B cell (primary cell): ENCODE data around the gene ABCA1. TPM values are rescaled to one million over a fixed set of nuclear protein-coding genes. Genes with fewer than 3 reads are reported as not detected.

Source experiments
- ATAC-seq: fragments of 200-7000 bp; cut with Tn5 transposase; one replicate; pipeline ENCODE4 v1.10.0; 2021; ENCODE audit warnings: low read depth, mild to moderate bottlenecking, moderate number of reproducible peaks, moderate library complexity
- CTCF ChIA-PET: fragments of 350-600 bp; sonication (Branson Sonifier 250); formaldehyde crosslinking; loops from one replicate; lab custom pipeline; 2021; ENCODE audit warnings: antibody characterized with exemption, inconsistent platforms; lab: Charles Lee
- POLR2A ChIA-PET: fragments of 350-600 bp; sonication (Branson Sonifier 250); formaldehyde crosslinking; loops from one replicate; lab custom pipeline; 2021; ENCODE audit warnings: antibody characterized with exemption; lab: Charles Lee
- DNase-seq: peaks from one replicate; pipeline ENCODE4 v3.0.0; 2013
- H2AFZ ChIP-seq: 2 replicates; pipeline ENCODE4 v1.6.1; 2012; ENCODE audit warnings: mild to moderate bottlenecking, low read depth, low read length; ENCODE audit not compliant: insufficient read depth, poor library complexity, severe bottlenecking
- H3K27ac ChIP-seq, 2 donors: 1 replicate in 1 of 2; 2 replicates in 1 of 2; pipeline ENCODE4 v1.5.1; 2012 to 2013; ENCODE audit warnings: low read length in 2 of 2, mild to moderate bottlenecking in 2 of 2, moderate library complexity in 1 of 2
- H3K27me3 ChIP-seq, 4 experiments: fragments of 200-600 bp in 1 of 4; sonication (generic) in 1 of 4; replicated peaks in 1 of 4; 1 replicate in 2 of 4; 2 replicates in 2 of 4; pipeline versions ENCODE4 v1.6.1 to v1.7.0; 2013 to 2016; ENCODE audit warnings: low read length in 3 of 4, mild to moderate bottlenecking in 2 of 4, mixed read lengths in 1 of 4, moderate library complexity in 1 of 4; ENCODE audit not compliant: insufficient read depth in 4 of 4, control insufficient read depth in 3 of 4; ENCODE audit errors: control extremely low read depth in 1 of 4
- H3K36me3 ChIP-seq, 2 experiments: replicated peaks in 1 of 2; 1 replicate in 1 of 2; 2 replicates in 1 of 2; pipeline versions ENCODE4 v1.6.1 to v1.7.1; 2013; ENCODE audit warnings: low read length in 1 of 2; ENCODE audit not compliant: insufficient read depth in 2 of 2, control insufficient read depth in 1 of 2; ENCODE audit errors: control extremely low read depth in 1 of 2, extremely low read depth in 1 of 2
- H3K4me1 ChIP-seq, 2 donors: fragments of 200-600 bp in 1 of 2; sonication (generic) in 1 of 2; 1 replicate in 1 of 2; 2 replicates in 1 of 2; pipeline versions ENCODE4 v1.5.1 to v1.6.1; 2013 to 2017; ENCODE audit warnings: low read length in 2 of 2; ENCODE audit not compliant: control insufficient read depth in 2 of 2, insufficient read depth in 2 of 2
- H3K4me2 ChIP-seq: replicated peaks from 2 replicates; pipeline ENCODE3; 2012; ENCODE audit warnings: mild to moderate bottlenecking, low read depth, low read length; ENCODE audit not compliant: poor library complexity, severe bottlenecking
- H3K4me3 ChIP-seq, 5 experiments: fragments of 200-600 bp in 1 of 5; sonication (generic) in 1 of 5; 1 replicate in 3 of 5; 2 replicates in 2 of 5; pipeline versions ENCODE4 v1.5.1 to v1.7.0; 2011 to 2016; ENCODE audit warnings: low read length in 4 of 5, mild to moderate bottlenecking in 4 of 5, low read depth in 2 of 5, control low read depth in 1 of 5, moderate library complexity in 1 of 5; ENCODE audit not compliant: insufficient read depth in 1 of 5; ENCODE audit errors: control extremely low read depth in 1 of 5, extremely low read depth in 1 of 5
- H3K79me2 ChIP-seq: fragments of 200-600 bp; sonication (generic); one replicate; pipeline ENCODE4 v1.6.0; 2016; ENCODE audit warnings: low read length; ENCODE audit not compliant: control insufficient read depth, insufficient read depth
- H3K9ac ChIP-seq: fragments of 200-600 bp; sonication (generic); 2 replicates; pipeline ENCODE4 v1.6.1; 2017; ENCODE audit warnings: mild to moderate bottlenecking, low read length, moderate library complexity
- H3K9me3 ChIP-seq, 3 donors: one replicate each; pipeline versions ENCODE4 v1.6.1 to v1.7.1; 2013; ENCODE audit warnings: low read length in 2 of 3; ENCODE audit not compliant: control insufficient read depth in 2 of 3, insufficient read depth in 1 of 3; ENCODE audit errors: control extremely low read depth in 1 of 3
- H4K20me1 ChIP-seq: 2 replicates; pipeline ENCODE4 v1.6.0; 2012; ENCODE audit warnings: mild to moderate bottlenecking, low read length; ENCODE audit not compliant: insufficient read depth, control insufficient read depth, poor library complexity, severe bottlenecking
- H3K27ac Mint-ChIP-seq: one replicate; pipeline ENCODE4 v1.8.0; 2021; ENCODE audit warnings: mixed read lengths
- H3K27me3 Mint-ChIP-seq: one replicate; pipeline ENCODE4 v1.8.0; 2021; ENCODE audit warnings: mixed read lengths
- H3K4me1 Mint-ChIP-seq: one replicate; pipeline ENCODE4 v1.8.0; 2021; ENCODE audit warnings: mixed read lengths
- H3K4me3 Mint-ChIP-seq: one replicate; pipeline ENCODE4 v1.8.0; 2021; ENCODE audit warnings: mixed read lengths
- H3K9me3 Mint-ChIP-seq: one replicate; pipeline ENCODE4 v1.8.0; 2022; ENCODE audit warnings: mixed read lengths; ENCODE audit not compliant: insufficient read depth
- EZH2 ChIP-seq: IDR thresholded peaks from 2 replicates; pipeline ENCODE4 v1.6.1; 2012; ENCODE audit warnings: borderline replicate concordance, low read depth, mild to moderate bottlenecking, moderate library complexity, low read length; ENCODE audit not compliant: insufficient read depth, poor library complexity, severe bottlenecking
- WGBS: methylation state at CpG from one replicate; pipeline ENCODE4 v1.1.5; 2013; ENCODE audit warnings: missing lambda C conversion rate; ENCODE audit not compliant: insufficient coverage; 5-methylcytosine and 5-hydroxymethylcytosine counted together
- intact Hi-C: fragments of 100-400 bp; cut with micrococcal nuclease; formaldehyde crosslinking; loops from one replicate; pipeline ENCODE4 v1.10.0; 2022
- polyA plus RNA-seq: library from polyadenylated mRNA; depleted of rRNA; stranded (reverse); fragments of >200 nt; gene quantifications from 2 replicates; pipeline ENCODE4 v1.2.3, GENCODE V29; 2012
- total RNA-seq, 2 donors: library from RNA; stranded (reverse); fragments of 120-200 nt in 1 of 2; gene quantifications; 1 replicate in 1 of 2; 2 replicates in 1 of 2; pipeline versions ENCODE4 v1.2.3 to v1.2.4, GENCODE V29; 2013 to 2022
- TF ChIP-seq, protein P1 (sequence below): fragments of 200-600 bp; IDR thresholded peaks from one replicate; pipeline ENCODE4 v1.8.0; 2022; ENCODE audit warnings: antibody characterized with exemption, mild to moderate bottlenecking

ABCA1 gene
- total and polyA plus RNA-seq, 2 donors (not counting 1 experiment from before 2014, with no cell fraction given), result 5.2 to 24.0 TPM

DNA sequence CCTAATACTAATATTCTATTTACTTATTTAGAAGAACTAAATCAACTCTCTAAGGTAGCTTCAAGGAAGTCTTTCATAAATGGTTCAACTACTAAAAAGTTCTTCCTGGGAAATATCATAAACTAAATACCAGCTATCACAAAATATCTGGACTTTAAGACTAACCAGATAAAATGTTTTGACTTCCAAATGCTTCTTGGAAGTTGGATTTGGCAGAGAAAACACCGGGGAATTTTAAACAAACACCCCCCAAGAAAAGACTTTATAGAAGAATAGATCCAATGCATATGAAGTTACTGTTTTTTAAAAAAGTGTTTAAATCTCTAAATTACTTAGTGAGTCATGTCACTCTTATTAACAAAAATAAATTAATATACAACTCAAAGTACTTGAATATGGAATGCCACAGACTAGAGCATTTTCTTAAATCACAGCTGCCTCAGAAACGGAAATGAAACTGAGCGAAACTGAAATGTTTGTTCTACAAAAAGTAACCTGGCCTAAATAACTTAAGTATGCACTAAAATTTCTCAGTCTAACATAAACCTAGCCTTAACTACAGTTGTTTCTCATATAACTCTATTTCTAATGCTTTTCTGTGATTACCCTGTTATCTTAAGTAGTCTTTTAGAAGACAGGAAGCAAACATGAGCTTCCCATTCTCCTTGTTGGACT is 6.8 kb downstream of the ABCA1 start:
- Histone ChIP-seq H2AFZ (no peak overlapping the region), H3K4me2 (peak overlapping the region; percentile 72), H3K4me1 (peaks cover 78 to 81% of the 10 kb centered on the region in 2 donors), H3K79me2 (peaks cover 88% of the 10 kb centered on the region), H3K27me3 (no peaks in the 10 kb centered on the region), H3K27ac (peak overlapping the region; percentile 54 to 60), H3K36me3 (no peaks in the 10 kb centered on the region), H4K20me1 (peaks cover 19% of the 10 kb centered on the region), H3K9me3 (no peaks in the 10 kb centered on the region), H3K9ac (peak overlapping the region; percentile 53), H3K4me3 (peak overlapping the region in 2 of 5 experiments; percentile 1 to 48)
- peak; percentile 65 for DNase-seq
- H3K4me3 Mint-ChIP-seq, result peak overlapping the region; percentile 46
- no peak for TF ChIP-seq EZH2
- TF ChIP-seq, protein P1, sequence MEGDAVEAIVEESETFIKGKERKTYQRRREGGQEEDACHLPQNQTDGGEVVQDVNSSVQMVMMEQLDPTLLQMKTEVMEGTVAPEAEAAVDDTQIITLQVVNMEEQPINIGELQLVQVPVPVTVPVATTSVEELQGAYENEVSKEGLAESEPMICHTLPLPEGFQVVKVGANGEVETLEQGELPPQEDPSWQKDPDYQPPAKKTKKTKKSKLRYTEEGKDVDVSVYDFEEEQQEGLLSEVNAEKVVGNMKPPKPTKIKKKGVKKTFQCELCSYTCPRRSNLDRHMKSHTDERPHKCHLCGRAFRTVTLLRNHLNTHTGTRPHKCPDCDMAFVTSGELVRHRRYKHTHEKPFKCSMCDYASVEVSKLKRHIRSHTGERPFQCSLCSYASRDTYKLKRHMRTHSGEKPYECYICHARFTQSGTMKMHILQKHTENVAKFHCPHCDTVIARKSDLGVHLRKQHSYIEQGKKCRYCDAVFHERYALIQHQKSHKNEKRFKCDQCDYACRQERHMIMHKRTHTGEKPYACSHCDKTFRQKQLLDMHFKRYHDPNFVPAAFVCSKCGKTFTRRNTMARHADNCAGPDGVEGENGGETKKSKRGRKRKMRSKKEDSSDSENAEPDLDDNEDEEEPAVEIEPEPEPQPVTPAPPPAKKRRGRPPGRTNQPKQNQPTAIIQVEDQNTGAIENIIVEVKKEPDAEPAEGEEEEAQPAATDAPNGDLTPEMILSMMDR, result no peak
- intact Hi-C loops, result loop anchor here (1.0 to 10.0 kb wide), 2 partner anchors 52 to 774 kb away; partner anchors contain the start of gene TMEM38B
- H3K9me3 Mint-ChIP-seq, result no peaks in the 10 kb centered on the region
- no peaks in the 10 kb centered on the region for H3K27me3 Mint-ChIP-seq
- WGBS, result no CpG with 5 or more reads among the region's 3 CpGs
- peak overlapping the region; percentile 81 for H3K27ac Mint-ChIP-seq
- no peak for ATAC-seq
- CTCF ChIA-PET, result interaction anchor here (0.6 to 1.5 kb wide), 7 partner anchors 10 to 494 kb away, joined by 3 to 5 read pairs (median 3); no protein-coding TSS in a partner anchor
- POLR2A ChIA-PET, result interaction anchor here (0.6 kb wide), 1 partner anchor 56 kb away, joined by 4 read pairs; no protein-coding TSS in a partner anchor
- H3K4me1 Mint-ChIP-seq, result peaks cover 85% of the 10 kb centered on the region

DNA sequence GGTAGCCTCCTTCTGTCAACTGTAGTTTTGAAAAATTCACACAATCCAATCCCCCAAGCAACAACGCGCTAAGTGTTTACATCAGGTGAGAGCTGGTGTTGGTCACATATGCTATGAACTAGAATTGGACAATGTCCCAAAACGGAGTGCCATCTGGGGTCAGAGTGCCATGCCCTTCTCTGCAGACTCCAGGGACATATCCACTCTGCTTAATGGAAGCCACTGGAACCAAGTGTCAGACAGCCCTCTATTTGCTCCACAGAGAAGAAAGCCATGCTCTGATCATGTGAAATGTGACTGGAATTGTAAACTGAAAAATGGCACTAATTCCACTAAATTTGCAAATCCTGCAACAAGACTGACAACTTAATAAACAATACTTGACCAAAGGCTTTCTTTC is 12.2 kb downstream of the ABCA1 start:
- H3K4me3 Mint-ChIP-seq, result no peak overlapping the region
- H3K9me3 ChIP-seq, result no peaks in the 10 kb centered on the region
- no peaks in the 10 kb centered on the region for H3K36me3 ChIP-seq
- H3K4me1 Mint-ChIP-seq, result peaks cover 72% of the 10 kb centered on the region
- no peak overlapping the region for H3K9ac ChIP-seq
- no peaks in the 10 kb centered on the region for H3K27me3 ChIP-seq
- H3K4me2 ChIP-seq, result no peak overlapping the region
- H3K27me3 Mint-ChIP-seq, result no peaks in the 10 kb centered on the region
- no peak overlapping the region for H3K27ac ChIP-seq
- intact Hi-C loops, result no loop called here
- WGBS, result 100% methylated on average over 1 of the region's 3 CpGs
- peaks cover 99% of the 10 kb centered on the region for H3K79me2 ChIP-seq
- no peak overlapping the region for H3K4me3 ChIP-seq
- H3K9me3 Mint-ChIP-seq, result no peaks in the 10 kb centered on the region
- CTCF ChIA-PET, result no interaction called here
- no peak overlapping the region for H2AFZ ChIP-seq
- peaks cover 34 to 38% of the 10 kb centered on the region in 2 donors for H3K4me1 ChIP-seq
- TF ChIP-seq EZH2, result no peak
- TF ChIP-seq, protein P1, result no peak
- ATAC-seq, result no peak
- no peak overlapping the region for H3K27ac Mint-ChIP-seq
- peaks cover 57% of the 10 kb centered on the region for H4K20me1 ChIP-seq
- DNase-seq, result no peak
- POLR2A ChIA-PET, result no interaction called here
